Measurements from ENCODE around the gene CCDC158. TPM values are rescaled to one million over a fixed set of nuclear protein-coding genes. Genes with fewer than 3 reads are reported as not detected.
A peak's percentile ranks its signal among the peaks of the same experiment; 100 is the strongest.
"Not testable (repeated sequence)": the region's sequence is repeated elsewhere in the genome, so short reads cannot be mapped to it uniquely, and the experiment has no call there.

CCDC158 gene
- total RNA-seq, 1 donor from 2014 or later: not detected

DNA sequence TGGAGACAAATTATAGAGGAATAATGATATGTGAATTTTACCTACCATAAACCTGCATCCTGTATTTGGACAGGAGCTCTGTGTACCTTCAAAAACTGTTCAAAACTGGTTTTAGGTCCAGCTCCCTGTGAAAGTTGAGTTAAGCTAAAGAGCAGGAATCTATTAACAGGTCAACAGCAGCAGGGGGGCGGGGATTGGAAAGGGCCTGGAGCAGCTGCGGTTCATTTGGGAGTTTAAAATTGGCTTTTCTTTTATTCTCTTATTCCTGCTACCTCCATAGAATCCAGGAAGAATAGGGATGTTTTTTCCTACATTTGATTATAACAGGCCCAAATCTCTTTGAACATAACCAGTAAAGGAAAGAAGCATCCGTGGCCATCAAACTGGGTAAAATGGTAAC, 37.9 kb upstream of the CCDC158 start:
- Mint-ChIP-seq H3K4me3 (peak overlapping the region; percentile 73), H3K4me1 (peaks cover 56% of the 10 kb centered on the region), H3K27me3 (ENCODE audit: low read depth) (no peaks in the 10 kb centered on the region), H3K27ac (ENCODE audit: unreplicated experiment) (peak overlapping the region; percentile 100), H3K36me3 (ENCODE audit: low read depth) (peaks cover 10% of the 10 kb centered on the region), H3K9me3 (peaks cover 7% of the 10 kb centered on the region)
- DNase-seq (ENCODE audit: low read depth, low spot score): peak; percentile 22
- TF ChIP-seq, protein P1, sequence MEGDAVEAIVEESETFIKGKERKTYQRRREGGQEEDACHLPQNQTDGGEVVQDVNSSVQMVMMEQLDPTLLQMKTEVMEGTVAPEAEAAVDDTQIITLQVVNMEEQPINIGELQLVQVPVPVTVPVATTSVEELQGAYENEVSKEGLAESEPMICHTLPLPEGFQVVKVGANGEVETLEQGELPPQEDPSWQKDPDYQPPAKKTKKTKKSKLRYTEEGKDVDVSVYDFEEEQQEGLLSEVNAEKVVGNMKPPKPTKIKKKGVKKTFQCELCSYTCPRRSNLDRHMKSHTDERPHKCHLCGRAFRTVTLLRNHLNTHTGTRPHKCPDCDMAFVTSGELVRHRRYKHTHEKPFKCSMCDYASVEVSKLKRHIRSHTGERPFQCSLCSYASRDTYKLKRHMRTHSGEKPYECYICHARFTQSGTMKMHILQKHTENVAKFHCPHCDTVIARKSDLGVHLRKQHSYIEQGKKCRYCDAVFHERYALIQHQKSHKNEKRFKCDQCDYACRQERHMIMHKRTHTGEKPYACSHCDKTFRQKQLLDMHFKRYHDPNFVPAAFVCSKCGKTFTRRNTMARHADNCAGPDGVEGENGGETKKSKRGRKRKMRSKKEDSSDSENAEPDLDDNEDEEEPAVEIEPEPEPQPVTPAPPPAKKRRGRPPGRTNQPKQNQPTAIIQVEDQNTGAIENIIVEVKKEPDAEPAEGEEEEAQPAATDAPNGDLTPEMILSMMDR (conservative IDR thresholded peaks at IDR 0.05): no peak

DNA sequence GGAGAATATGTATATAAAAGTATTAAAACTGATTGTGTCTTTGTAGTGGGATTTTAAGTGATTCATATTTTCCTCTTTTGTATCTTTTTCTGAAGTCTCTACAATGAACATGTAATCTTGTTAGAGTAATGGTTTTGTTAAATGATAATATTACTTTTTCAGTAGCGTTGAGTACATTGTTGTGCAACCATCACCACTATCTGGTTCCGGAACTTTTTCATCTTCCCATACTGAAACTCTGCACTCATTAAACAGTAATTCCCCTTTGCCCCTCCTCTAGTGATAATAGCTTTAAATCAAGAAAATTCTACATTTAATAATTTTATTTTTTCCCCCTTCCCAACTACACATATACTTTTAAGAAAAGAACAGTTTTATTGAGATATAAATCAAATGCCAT, 37.4 kb upstream of the CCDC158 start:
- Mint-ChIP-seq H3K27ac (ENCODE audit: unreplicated experiment) (peak overlapping the region; percentile 100), H3K36me3 (ENCODE audit: low read depth) (peaks cover 10% of the 10 kb centered on the region)
- TF ChIP-seq, protein P1 (conservative IDR thresholded peaks at IDR 0.05): no peak

DNA sequence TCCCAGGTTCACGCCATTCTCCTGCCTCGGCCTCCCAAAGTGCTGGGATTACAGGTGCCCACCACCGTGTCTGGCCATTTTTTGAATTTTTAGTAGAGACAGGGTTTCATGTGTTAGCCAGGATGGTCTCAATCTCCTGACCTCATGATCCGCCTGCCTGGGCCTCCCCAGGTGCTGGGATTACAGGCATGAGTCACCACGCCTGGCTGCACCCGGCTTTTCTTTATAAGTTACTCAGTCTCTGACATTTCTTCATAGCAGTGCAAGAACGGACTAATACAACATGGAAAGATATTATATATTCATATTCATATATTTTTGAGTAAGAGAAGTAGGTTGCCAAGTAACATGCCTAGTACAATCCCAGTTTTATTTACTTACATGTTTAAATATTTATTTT, 36.9 kb upstream of the CCDC158 start:
- Mint-ChIP-seq H3K36me3 (ENCODE audit: low read depth) (peaks cover 5% of the 10 kb centered on the region), H3K4me3 (peak overlapping the region; percentile 70), H3K9me3 (peaks cover 3% of the 10 kb centered on the region), H3K4me1 (peaks cover 60% of the 10 kb centered on the region), H3K27ac (ENCODE audit: unreplicated experiment) (peak overlapping the region; percentile 50), H3K27me3 (ENCODE audit: low read depth) (no peaks in the 10 kb centered on the region)
- DNase-seq (ENCODE audit: low read depth, low spot score): no peak
- TF ChIP-seq, protein P1 (conservative IDR thresholded peaks at IDR 0.05): no peak

More for the DNA sequence above, 37.4 kb upstream of the CCDC158 start:
- no peak for DNase-seq (ENCODE audit: low read depth, low spot score)
- Mint-ChIP-seq H3K4me3 (peak overlapping the region; percentile 73), H3K9me3 (peaks cover 7% of the 10 kb centered on the region), H3K27me3 (ENCODE audit: low read depth) (no peaks in the 10 kb centered on the region), H3K4me1 (peaks cover 60% of the 10 kb centered on the region)

DNA sequence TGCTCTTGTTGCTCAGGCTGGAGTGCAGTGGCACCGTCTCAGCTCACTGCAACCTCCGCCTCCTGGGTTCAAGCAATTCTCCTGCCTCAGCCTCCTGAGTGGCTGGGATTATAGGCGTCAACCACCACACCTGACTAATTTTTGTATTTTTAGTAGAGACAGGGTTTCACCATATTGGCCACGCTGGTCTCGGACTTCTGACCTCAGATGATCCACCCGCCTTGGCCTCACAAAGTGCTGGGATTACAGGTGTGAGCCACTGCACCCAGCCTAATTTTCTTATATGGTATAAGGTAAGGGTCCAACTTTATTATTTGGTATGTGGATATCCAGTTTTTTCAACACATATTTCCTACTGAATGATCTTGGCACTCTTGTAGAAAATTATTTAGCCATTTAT, 33.1 kb upstream of the CCDC158 start:
- H3K4me1 Mint-ChIP-seq: peaks cover 62% of the 10 kb centered on the region
- H3K4me3 Mint-ChIP-seq: not testable (repeated sequence)

DNA sequence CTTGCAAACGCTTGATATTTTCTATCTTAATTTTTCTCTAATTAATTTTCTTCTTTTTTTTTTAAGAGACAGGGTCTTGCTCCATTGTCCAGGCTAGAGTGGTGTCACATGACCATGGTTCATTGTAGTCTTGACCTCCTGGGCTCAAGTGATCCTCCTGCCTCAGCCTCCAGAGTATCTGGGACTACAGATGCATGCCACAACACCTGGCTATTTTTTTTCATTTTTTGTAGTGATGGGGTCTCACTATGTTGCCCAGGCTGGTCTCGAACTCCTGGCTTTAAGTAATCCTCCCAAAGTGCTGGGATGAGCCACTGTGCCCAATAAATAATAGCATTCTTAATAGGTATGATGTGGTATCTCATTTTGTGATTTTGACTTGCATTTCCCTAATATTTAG, 32.3 kb upstream of the CCDC158 start:
- H3K27ac Mint-ChIP-seq (ENCODE audit: unreplicated experiment): no peak overlapping the region
- no peaks in the 10 kb centered on the region for H3K9me3 Mint-ChIP-seq
- TF ChIP-seq, protein P1 (conservative IDR thresholded peaks at IDR 0.05): no peak
- DNase-seq (ENCODE audit: low read depth, low spot score): no peak
- peaks cover 2% of the 10 kb centered on the region for H3K36me3 Mint-ChIP-seq (ENCODE audit: low read depth)
- H3K4me3 Mint-ChIP-seq: no peak overlapping the region
- no peaks in the 10 kb centered on the region for H3K27me3 Mint-ChIP-seq (ENCODE audit: low read depth)
- H3K4me1 Mint-ChIP-seq: peaks cover 62% of the 10 kb centered on the region

More for the DNA sequence above, 33.1 kb upstream of the CCDC158 start:
- H3K27ac Mint-ChIP-seq (ENCODE audit: unreplicated experiment); H3K36me3 Mint-ChIP-seq (ENCODE audit: low read depth); DNase-seq (ENCODE audit: low read depth, low spot score); H3K9me3 Mint-ChIP-seq; H3K27me3 Mint-ChIP-seq (ENCODE audit: low read depth): not testable (repeated sequence)

DNA sequence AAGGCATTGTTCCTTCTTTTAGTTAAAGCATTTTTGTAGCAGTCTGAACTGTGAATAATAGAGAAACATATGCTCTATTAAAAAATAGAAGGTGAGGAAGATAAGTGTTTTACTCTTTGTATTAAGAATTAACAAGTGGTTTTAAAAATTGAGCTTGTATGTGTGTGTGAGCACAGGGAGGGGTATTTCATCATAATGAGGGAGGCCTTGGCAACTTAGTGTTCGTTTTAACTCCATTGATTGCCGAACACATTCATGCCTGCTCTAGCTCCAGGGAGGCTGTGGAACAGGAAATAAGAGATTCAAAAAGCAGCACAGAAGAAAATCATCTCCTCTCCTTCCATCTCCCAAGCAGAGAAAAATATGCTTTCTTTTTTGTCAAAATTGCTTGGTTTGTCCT, 28.9 kb upstream of the CCDC158 start:
- Mint-ChIP-seq H3K27me3 (ENCODE audit: low read depth) (no peaks in the 10 kb centered on the region), H3K4me1 (peaks cover 73% of the 10 kb centered on the region), H3K27ac (ENCODE audit: unreplicated experiment) (peak overlapping the region; percentile 81), H3K36me3 (ENCODE audit: low read depth) (peaks cover 7% of the 10 kb centered on the region), H3K9me3 (peaks cover 4% of the 10 kb centered on the region), H3K4me3 (no peak overlapping the region)
- TF ChIP-seq, protein P1 (conservative IDR thresholded peaks at IDR 0.05): no peak
- DNase-seq (ENCODE audit: low read depth, low spot score): no peak

Data from neural crest cell (in vitro differentiated cells).